Stimulated activated CD8-positive, alpha-beta memory T cell treated with anti-CD3 and anti-CD28 coated beads, Interleukin-4, amount 100 ng/mL, for 4 hours (primary cell): ENCODE data around the gene IRX2.

Experiments
- DNase-seq, 2 donors: peaks; one replicate each; pipeline ENCODE4 v3.0.0-alpha.2; 2020; ENCODE audit warnings: low read depth in 2 of 2, low spot score in 1 of 2

IRX2 gene

GRCh38 chr5:2756211-2757152 is 5.0 kb upstream of the IRX2 start:
- DNase-seq, result no peak

GRCh38 chr5:2755681-2756171 is 4.2 kb upstream of the IRX2 start:
- no peak for DNase-seq

GRCh38 chr5:2755076-2755680 is 3.7 kb upstream of the IRX2 start:
- no peak for DNase-seq

GRCh38 chr5:2754581-2755075 is 3.2 kb upstream of the IRX2 start:
- DNase-seq, result no peak

- DNase-seq, result no peak
Measured at GRCh38 chr5:2753452-2754420, 2.3 kb upstream of the IRX2 start.

GRCh38 chr5:2752821-2753439 is 1.5 kb upstream of the IRX2 start:
- DNase-seq, result no peak

GRCh38 chr5:2752059-2752820 is 763 bp upstream of the IRX2 start:
- no peak for DNase-seq

GRCh38 chr5:2750758-2751464 is 566 bp downstream of the IRX2 start:
- DNase-seq, result no peak

- no peak for DNase-seq
Measured at GRCh38 chr5:2750026-2750757, 1.3 kb downstream of the IRX2 start.

- no peak for DNase-seq
Measured at GRCh38 chr5:2749514-2750025, 1.9 kb downstream of the IRX2 start.

GRCh38 chr5:2748861-2749513 is 2.5 kb downstream of the IRX2 start:
- DNase-seq, result no peak

- no peak for DNase-seq
Measured at GRCh38 chr5:2748179-2748860, 3.2 kb downstream of the IRX2 start.

- DNase-seq, result no peak
Measured at GRCh38 chr5:2747363-2748162, 3.9 kb downstream of the IRX2 start.

- DNase-seq, result no peak
Measured at GRCh38 chr5:2746561-2747032, 4.9 kb downstream of the IRX2 start.

- no peak for DNase-seq
Measured at GRCh38 chr5:2744485-2744884, 7.0 kb downstream of the IRX2 start.
